Panc1 (cell line): ENCODE results near the gene KIF3A. TPM values are rescaled to one million over a fixed set of nuclear protein-coding genes. Genes with fewer than 3 reads are reported as not detected.
A peak's percentile ranks its signal among the peaks of the same experiment; 100 is the strongest.

Source experiments
- ATAC-seq: fragments of 200-7000 bp; cut with Tn5 transposase; 2 replicates; pipeline ENCODE4 v1.9.1; 2020; ENCODE audit warnings: mild to moderate bottlenecking, moderate library complexity
- BruUV-seq: library from RNA; stranded (reverse); fragments of 400-500 nt; replicated peaks from 2 replicates; lab custom pipeline; 2021; lab: Mats Ljungman, UMichigan
- CTCF ChIA-PET: fragments of 300-600 bp; sonication (Branson Sonifier 250); formaldehyde crosslinking; loops from one replicate; lab custom pipeline; 2022; ENCODE audit warnings: antibody characterized with exemption; lab: Charles Lee
- POLR2A ChIA-PET: fragments of 300-600 bp; sonication (Branson Sonifier 250); formaldehyde crosslinking; loops from one replicate; lab custom pipeline; 2022; ENCODE audit warnings: antibody characterized with exemption; lab: Charles Lee
- DNase-seq: peaks from one replicate; pipeline ENCODE4 v3.0.0-alpha.2; 2010; ENCODE audit warnings: low read depth, low spot score
- H3K27ac ChIP-seq: 2 replicates; pipeline ENCODE4 v1.5.1; 2011; ENCODE audit warnings: mild to moderate bottlenecking, low read length, inconsistent platforms
- H3K27me3 ChIP-seq: fragments of 200-500 bp; sonication (Bioruptor generic); 2 replicates; pipeline ENCODE4 v1.6.0; 2014; ENCODE audit warnings: low read length, inconsistent platforms; ENCODE audit not compliant: control insufficient read depth, insufficient read depth
- H3K36me3 ChIP-seq: fragments of 200-500 bp; sonication (Bioruptor generic); 2 replicates; pipeline ENCODE4 v1.5.1; 2014; ENCODE audit warnings: inconsistent platforms, mild to moderate bottlenecking, low read length, moderate library complexity; ENCODE audit not compliant: control insufficient read depth, insufficient read depth
- H3K4me1 ChIP-seq: 2 replicates; pipeline ENCODE4 v1.5.1; 2011; ENCODE audit warnings: inconsistent platforms, mild to moderate bottlenecking, low read length, moderate library complexity; ENCODE audit not compliant: control insufficient read depth, insufficient read depth
- H3K4me3 ChIP-seq, 2 experiments: 2 replicates each; pipeline ENCODE4 v1.5.1; 2011 to 2012; ENCODE audit warnings: low read depth in 2 of 2, low read length in 2 of 2, mild to moderate bottlenecking in 2 of 2, inconsistent platforms in 1 of 2, moderate library complexity in 1 of 2
- H3K9me3 ChIP-seq: fragments of 200-500 bp; sonication (Bioruptor generic); 2 replicates; pipeline ENCODE4 v1.5.1; 2014; ENCODE audit warnings: low read depth, mild to moderate bottlenecking, inconsistent platforms, low read length, moderate library complexity; ENCODE audit not compliant: control insufficient read depth, insufficient read depth
- CTCF ChIP-seq: fragments of 450-650 bp; IDR thresholded peaks from 2 replicates; pipeline ENCODE4 v1.5.1; 2017; ENCODE audit warnings: mild to moderate bottlenecking
- POLR2AphosphoS5 ChIP-seq: IDR thresholded peaks from 2 replicates; pipeline ENCODE4 v1.6.1; 2012; ENCODE audit warnings: mild to moderate bottlenecking, low read depth, low read length, moderate library complexity
- SIN3A ChIP-seq: IDR thresholded peaks from 2 replicates; pipeline ENCODE4 v1.6.1; 2012; ENCODE audit warnings: low read depth, mild to moderate bottlenecking, low read length, moderate library complexity, borderline replicate concordance; ENCODE audit not compliant: insufficient read depth
- TCF7L2 ChIP-seq: IDR thresholded peaks from 2 replicates; pipeline ENCODE4 v1.6.1; 2011; ENCODE audit warnings: mild to moderate bottlenecking, low read depth, low read length, inconsistent platforms
- in situ Hi-C: cut with HindIII; loops from 2 replicates; pipeline ENCODE4 v1.10.0; 2016; ENCODE audit warnings: low sequenced_read_pairs, low pct_unique_long_range_greater_than_20kb
- intact Hi-C: fragments of 100-400 bp; cut with micrococcal nuclease; formaldehyde crosslinking; loops from one replicate; pipeline ENCODE4 v1.10.0; 2022; ENCODE audit not compliant: unreplicated experiment
- total RNA-seq: library from RNA; stranded (reverse); gene quantifications from one replicate; pipeline ENCODE4 v1.2.1, GENCODE V29; 2021; ENCODE audit not compliant: unreplicated experiment
- TF ChIP-seq, protein P1 (sequence below), 2 experiments: IDR thresholded peaks; 2 replicates each; pipeline ENCODE4 v1.6.1; 2011 to 2012; ENCODE audit warnings: low read depth in 2 of 2, control low read depth in 1 of 2, low read length in 1 of 2, mild to moderate bottlenecking in 1 of 2, moderate library complexity in 1 of 2; ENCODE audit not compliant: insufficient read depth in 1 of 2

The KIF3A gene
- total RNA-seq, 1 experiment from 2014 or later = 17.1 TPM

GRCh38 chr5:132675936-132676689 lies 61.2 kb downstream of the KIF3A start:
- ATAC-seq (no peak), DNase-seq (no peak)
- TF ChIP-seq POLR2AphosphoS5 = no peak
- no peak for TF ChIP-seq CTCF
- no peak for TF ChIP-seq TCF7L2
- TF ChIP-seq SIN3A = no peak
- TF ChIP-seq, protein P1, sequence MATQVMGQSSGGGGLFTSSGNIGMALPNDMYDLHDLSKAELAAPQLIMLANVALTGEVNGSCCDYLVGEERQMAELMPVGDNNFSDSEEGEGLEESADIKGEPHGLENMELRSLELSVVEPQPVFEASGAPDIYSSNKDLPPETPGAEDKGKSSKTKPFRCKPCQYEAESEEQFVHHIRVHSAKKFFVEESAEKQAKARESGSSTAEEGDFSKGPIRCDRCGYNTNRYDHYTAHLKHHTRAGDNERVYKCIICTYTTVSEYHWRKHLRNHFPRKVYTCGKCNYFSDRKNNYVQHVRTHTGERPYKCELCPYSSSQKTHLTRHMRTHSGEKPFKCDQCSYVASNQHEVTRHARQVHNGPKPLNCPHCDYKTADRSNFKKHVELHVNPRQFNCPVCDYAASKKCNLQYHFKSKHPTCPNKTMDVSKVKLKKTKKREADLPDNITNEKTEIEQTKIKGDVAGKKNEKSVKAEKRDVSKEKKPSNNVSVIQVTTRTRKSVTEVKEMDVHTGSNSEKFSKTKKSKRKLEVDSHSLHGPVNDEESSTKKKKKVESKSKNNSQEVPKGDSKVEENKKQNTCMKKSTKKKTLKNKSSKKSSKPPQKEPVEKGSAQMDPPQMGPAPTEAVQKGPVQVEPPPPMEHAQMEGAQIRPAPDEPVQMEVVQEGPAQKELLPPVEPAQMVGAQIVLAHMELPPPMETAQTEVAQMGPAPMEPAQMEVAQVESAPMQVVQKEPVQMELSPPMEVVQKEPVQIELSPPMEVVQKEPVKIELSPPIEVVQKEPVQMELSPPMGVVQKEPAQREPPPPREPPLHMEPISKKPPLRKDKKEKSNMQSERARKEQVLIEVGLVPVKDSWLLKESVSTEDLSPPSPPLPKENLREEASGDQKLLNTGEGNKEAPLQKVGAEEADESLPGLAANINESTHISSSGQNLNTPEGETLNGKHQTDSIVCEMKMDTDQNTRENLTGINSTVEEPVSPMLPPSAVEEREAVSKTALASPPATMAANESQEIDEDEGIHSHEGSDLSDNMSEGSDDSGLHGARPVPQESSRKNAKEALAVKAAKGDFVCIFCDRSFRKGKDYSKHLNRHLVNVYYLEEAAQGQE (IDR thresholded peaks at IDR 0.05; ENCODE audit: insufficient read depth in 1 of 2, low read depth in 2 of 2, low read length in 1 of 2) = no peak
- CTCF ChIA-PET = no interaction called here
- no TSS peak for BruUV-seq
- in situ Hi-C loops (no loop called here), intact Hi-C loops (no loop called here)
- Histone ChIP-seq H3K27ac (no peak overlapping the region), H3K4me1 (peaks cover 22% of the 10 kb centered on the region), H3K27me3 (no peaks in the 10 kb centered on the region), H3K9me3 (no peaks in the 10 kb centered on the region), H3K36me3 (no peaks in the 10 kb centered on the region), H3K4me3 (no peak overlapping the region)
- POLR2A ChIA-PET = no interaction called here

DNA sequence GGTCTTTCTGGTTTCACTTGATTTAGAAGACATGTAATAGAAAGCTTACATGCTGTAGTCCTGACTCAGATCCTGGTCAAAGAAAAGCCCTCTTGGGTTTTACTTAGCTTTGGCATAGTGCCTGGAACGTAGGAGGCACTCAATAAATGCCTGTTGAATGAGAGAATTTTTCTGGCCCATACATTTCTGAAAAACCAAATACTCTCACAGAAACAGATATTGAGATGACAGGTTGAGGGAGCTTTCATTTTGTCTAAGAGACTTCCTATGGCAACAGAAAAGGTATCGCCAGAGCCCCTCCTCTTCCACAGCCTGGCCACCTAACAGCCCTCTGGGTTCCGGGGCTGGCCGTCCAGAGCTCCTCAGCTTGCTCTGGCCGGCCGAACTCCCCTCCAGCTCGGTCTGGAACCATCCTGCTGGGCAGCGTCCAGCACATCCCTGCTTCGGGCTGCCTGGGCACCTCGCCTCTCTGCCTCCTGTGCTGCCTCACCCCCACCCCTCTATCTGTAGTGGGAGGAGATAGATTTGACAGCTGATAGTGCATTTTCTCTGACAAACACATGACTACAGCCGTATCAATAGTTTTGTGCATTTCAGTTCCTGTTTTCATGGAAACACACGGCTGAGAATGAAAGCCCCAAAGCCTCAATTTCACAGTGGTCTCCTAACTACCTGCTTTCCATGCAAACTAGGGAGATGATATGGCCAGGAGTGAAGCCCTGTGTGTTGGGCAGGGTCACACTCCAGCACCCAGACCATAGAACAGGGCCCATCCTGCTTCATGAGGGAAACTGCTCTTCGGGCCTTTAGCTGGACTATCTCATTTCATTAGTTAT lies 62.5 kb downstream of the KIF3A start:
- peaks cover 22% of the 10 kb centered on the region for H3K4me1 ChIP-seq
- no peak for TF ChIP-seq CTCF
- DNase-seq (peak; percentile 43), ATAC-seq (peak; percentile 66)
- no TSS peak for BruUV-seq
- H3K4me3 ChIP-seq = peak overlapping the region in 1 of 2 experiments; percentile 25; a peak in 1 of 4 replicates
- in situ Hi-C loops (no loop called here), intact Hi-C loops (no loop called here)
- CTCF ChIA-PET = no interaction called here
- H3K9me3 ChIP-seq = no peaks in the 10 kb centered on the region
- H3K27ac ChIP-seq = 0 out of 2 replicates have a peak overlapping the region, but pooled peaks have one; percentile 15
- no peaks in the 10 kb centered on the region for H3K36me3 ChIP-seq
- no peaks in the 10 kb centered on the region for H3K27me3 ChIP-seq
- POLR2A ChIA-PET = no interaction called here
